Measurements from ENCODE around the gene FCHO1.
"Not testable (repeated sequence)": the region's sequence is repeated elsewhere in the genome, so short reads cannot be mapped to it uniquely, and the experiment has no call there.

The FCHO1 gene

GRCh38 chr19:17765069-17765618 lies 13.9 kb downstream of the FCHO1 start:
- no peak for DNase-seq (ENCODE audit: low read depth)

- DNase-seq (ENCODE audit: low read depth), result no peak
These were observed 15.4 kb downstream of the FCHO1 start for GRCh38 chr19:17766543-17767131.

- no peak for DNase-seq (ENCODE audit: low read depth)
These were observed 16.3 kb downstream of the FCHO1 start for GRCh38 chr19:17767559-17767958.

- no peak for DNase-seq (ENCODE audit: low read depth)
These were observed 19.3 kb downstream of the FCHO1 start for GRCh38 chr19:17770613-17771012.

- no peak for DNase-seq (ENCODE audit: low read depth)
These were observed 20.9 kb downstream of the FCHO1 start for GRCh38 chr19:17772172-17772571.

GRCh38 chr19:17775245-17775927 lies 24.1 kb downstream of the FCHO1 start:
- DNase-seq (ENCODE audit: low read depth), result no peak

- DNase-seq (ENCODE audit: low read depth), result no peak
These were observed 24.9 kb downstream of the FCHO1 start for GRCh38 chr19:17775991-17776803.

- not testable (repeated sequence) for DNase-seq (ENCODE audit: low read depth)
These were observed 26.6 kb downstream of the FCHO1 start for GRCh38 chr19:17777840-17778239.

- no peak for DNase-seq (ENCODE audit: low read depth)
These were observed 27.1 kb downstream of the FCHO1 start for GRCh38 chr19:17778251-17778967.

- DNase-seq (ENCODE audit: low read depth), result no peak
These were observed 28.0 kb downstream of the FCHO1 start for GRCh38 chr19:17778968-17779929.

GRCh38 chr19:17780781-17781180 lies 29.5 kb downstream of the FCHO1 start:
- no peak for DNase-seq (ENCODE audit: low read depth)

- not testable (repeated sequence) for DNase-seq (ENCODE audit: low read depth)
These were observed 32.4 kb downstream of the FCHO1 start for GRCh38 chr19:17783721-17784120.

GRCh38 chr19:17784201-17785008 lies 33.1 kb downstream of the FCHO1 start:
- DNase-seq (ENCODE audit: low read depth), result peak; percentile 51

- DNase-seq (ENCODE audit: low read depth), result no peak
These were observed 36.1 kb downstream of the FCHO1 start for GRCh38 chr19:17787274-17787913.

- DNase-seq (ENCODE audit: low read depth), result no peak
These were observed 37.4 kb downstream of the FCHO1 start for GRCh38 chr19:17788632-17789031.

GRCh38 chr19:17790059-17790780 lies 38.9 kb downstream of the FCHO1 start:
- no peak for DNase-seq (ENCODE audit: low read depth)

GRCh38 chr19:17794412-17794730 lies 43.1 kb downstream of the FCHO1 start:
- no peak for DNase-seq (ENCODE audit: low read depth)

- no peak for DNase-seq (ENCODE audit: low read depth)
These were observed 43.6 kb downstream of the FCHO1 start, which contains the start of gene B3GNT3 for GRCh38 chr19:17794731-17795494. B3GNT3 (plus strand) TSS chr19:17795138; CDS start chr19:17807808, 12,670 bp downstream.

Measured in activated T-helper 9 cell treated with anti-CD3 and anti-CD28 coated beads, Interleukin-2, amount 50 U/mL, for 16 hours (primary cell).